HK-2 (cell line): ENCODE data around the gene DCTN4.
A peak's percentile ranks its signal among the peaks of the same experiment; 100 is the strongest.

Source experiments
- DNase-seq: peaks from one replicate; pipeline ENCODE4 v3.0.0-alpha.2; 2018; ENCODE audit not compliant: unreplicated experiment

The DCTN4 gene

GRCh38 chr5:150740992-150741391 is 17.8 kb downstream of the DCTN4 start:
- DNase-seq, result no peak

GRCh38 chr5:150738862-150739261 is 20.0 kb downstream of the DCTN4 start:
- DNase-seq, result no peak

- DNase-seq, result no peak
Measured at GRCh38 chr5:150734579-150735384, 24.0 kb downstream of the DCTN4 start.

GRCh38 chr5:150731669-150732242 is 27.1 kb downstream of the DCTN4 start:
- no peak for DNase-seq

- DNase-seq, result no peak
Measured at GRCh38 chr5:150729859-150730258, 29.0 kb downstream of the DCTN4 start.

- no peak for DNase-seq
Measured at GRCh38 chr5:150723845-150724244, 35.0 kb downstream of the DCTN4 start.

GRCh38 chr5:150710165-150710564 is 48.7 kb downstream of the DCTN4 start:
- DNase-seq, result no peak

- DNase-seq, result no peak
Measured at GRCh38 chr5:150706776-150707390, 51.9 kb downstream of the DCTN4 start.

GRCh38 chr5:150703762-150704161 is 55.1 kb downstream of the DCTN4 start:
- no peak for DNase-seq

- DNase-seq, result peak; percentile 77
Measured at GRCh38 chr5:150700594-150701377, 58.0 kb downstream of the DCTN4 start, which contains the start of gene RBM22. Gene RBM22, minus strand, starts transcription at chr5:150701062. Its CDS starts 77 bp downstream, at chr5:150700985.

- no peak for DNase-seq
Measured at GRCh38 chr5:150700246-150700593, 58.6 kb downstream of the DCTN4 start.

- no peak for DNase-seq
Measured at GRCh38 chr5:150694612-150695011, 64.2 kb downstream of the DCTN4 start.

GRCh38 chr5:150692276-150692675 is 66.5 kb downstream of the DCTN4 start:
- DNase-seq, result no peak

- DNase-seq, result no peak
Measured at GRCh38 chr5:150690760-150691159, 68.1 kb downstream of the DCTN4 start.

- no peak for DNase-seq
Measured at GRCh38 chr5:150689120-150689519, 69.7 kb downstream of the DCTN4 start.

- DNase-seq, result no peak
Measured at GRCh38 chr5:150676578-150676977, 82.2 kb downstream of the DCTN4 start.

GRCh38 chr5:150675069-150675468 is 83.7 kb downstream of the DCTN4 start:
- no peak for DNase-seq

- no peak for DNase-seq
Measured at GRCh38 chr5:150674341-150674821, 84.4 kb downstream of the DCTN4 start.

- DNase-seq, result no peak
Measured at GRCh38 chr5:150672884-150673275, 85.9 kb downstream of the DCTN4 start.

GRCh38 chr5:150672237-150672883 is 86.5 kb downstream of the DCTN4 start:
- DNase-seq, result no peak

- no peak for DNase-seq
Measured at GRCh38 chr5:150671509-150672236, 87.1 kb downstream of the DCTN4 start.
